ENCODE results near the gene B4GALT5.

- TF ChIP-seq CTCF (conservative IDR thresholded peaks at IDR 0.05; ENCODE audit: low read length) (no peak), EZH2phosphoT487 (IDR thresholded peaks at IDR 0.05; ENCODE audit: borderline replicate concordance, low read depth, low read length) (no peak)
Observed at GRCh38 chr20:49740807-49741206, 27.1 kb upstream of the B4GALT5 start.
